ENCODE results near the gene FBXO41.

Gene FBXO41

GRCh38 chr2:73297586-73297985, 13.3 kb upstream of the FBXO41 start:
- DNase-seq (ENCODE audit: low read depth in 1 of 2, low spot score in 1 of 2): no peak
- peaks cover 29% of the 10 kb centered on the region for H3K27me3 ChIP-seq (ENCODE audit: insufficient read depth, poor library complexity, severe bottlenecking)

GRCh38 chr2:73297151-73297559, 12.9 kb upstream of the FBXO41 start:
- no peak for TF ChIP-seq REST (IDR thresholded peaks at IDR 0.05; ENCODE audit: insufficient replicate concordance, low read depth)
- no peak for TF ChIP-seq SPI1 (IDR thresholded peaks at IDR 0.05; ENCODE audit: borderline replicate concordance, low read depth)
- no peak for TF ChIP-seq POLR2AphosphoS5 (IDR thresholded peaks at IDR 0.05; ENCODE audit: low read depth)
- no peak for TF ChIP-seq GABPA (IDR thresholded peaks at IDR 0.05; ENCODE audit: low read depth)
- TF ChIP-seq CTCF (IDR thresholded peaks at IDR 0.05; ENCODE audit: insufficient read depth, low read length): no peak
- Histone ChIP-seq H3K4me3 (replicated peaks; ENCODE audit: insufficient read depth, low read length) (no peak overlapping the region), H3K27me3 (ENCODE audit: insufficient read depth, poor library complexity, severe bottlenecking) (peaks cover 31% of the 10 kb centered on the region), H3K27ac (replicated peaks) (no peak overlapping the region)
- no peak for DNase-seq (ENCODE audit: low read depth in 1 of 2, low spot score in 1 of 2)

More at GRCh38 chr2:73297586-73297985, 13.3 kb upstream of the FBXO41 start:
- TF ChIP-seq CTCF (IDR thresholded peaks at IDR 0.05; ENCODE audit: insufficient read depth, low read length): no peak
- Histone ChIP-seq H3K4me3 (replicated peaks; ENCODE audit: insufficient read depth, low read length) (no peak overlapping the region), H3K27ac (replicated peaks) (no peak overlapping the region)

- no peak for DNase-seq (ENCODE audit: low read depth in 1 of 2, low spot score in 1 of 2)
- Histone ChIP-seq H3K27ac (replicated peaks) (no peak overlapping the region), H3K27me3 (ENCODE audit: insufficient read depth, poor library complexity, severe bottlenecking) (peaks cover 42% of the 10 kb centered on the region), H3K4me3 (replicated peaks; ENCODE audit: insufficient read depth, low read length) (no peak overlapping the region)
- TF ChIP-seq CTCF (IDR thresholded peaks at IDR 0.05; ENCODE audit: insufficient read depth, low read length) (no peak), POLR2AphosphoS5 (IDR thresholded peaks at IDR 0.05; ENCODE audit: low read depth) (no peak), REST (IDR thresholded peaks at IDR 0.05; ENCODE audit: insufficient replicate concordance, low read depth) (no peak), GABPA (IDR thresholded peaks at IDR 0.05; ENCODE audit: low read depth) (no peak), SPI1 (IDR thresholded peaks at IDR 0.05; ENCODE audit: borderline replicate concordance, low read depth) (no peak)
Observed at GRCh38 chr2:73295751-73296400, 11.6 kb upstream of the FBXO41 start.

- Histone ChIP-seq H3K27me3 (ENCODE audit: insufficient read depth, poor library complexity, severe bottlenecking) (peaks cover 43% of the 10 kb centered on the region), H3K27ac (replicated peaks) (no peak overlapping the region), H3K4me3 (replicated peaks; ENCODE audit: insufficient read depth, low read length) (no peak overlapping the region)
- no peak for TF ChIP-seq SPI1 (IDR thresholded peaks at IDR 0.05; ENCODE audit: borderline replicate concordance, low read depth)
- TF ChIP-seq GABPA (IDR thresholded peaks at IDR 0.05; ENCODE audit: low read depth): no peak
- TF ChIP-seq REST (IDR thresholded peaks at IDR 0.05; ENCODE audit: insufficient replicate concordance, low read depth): no peak
- TF ChIP-seq CTCF (IDR thresholded peaks at IDR 0.05; ENCODE audit: insufficient read depth, low read length): no peak
- TF ChIP-seq POLR2AphosphoS5 (IDR thresholded peaks at IDR 0.05; ENCODE audit: low read depth): no peak
- DNase-seq (ENCODE audit: low read depth in 1 of 2, low spot score in 1 of 2): no peak
Observed at GRCh38 chr2:73294239-73294638, 10.0 kb upstream of the FBXO41 start.

Data from HL-60 (cell line).